Left lobe of liver (tissue), 2 donors: ENCODE measurements around the gene ATAD3A. TPM values are rescaled to one million over a fixed set of nuclear protein-coding genes. Genes with fewer than 3 reads are reported as not detected.

Experiments used
- ATAC-seq: fragments of 200-7000 bp; cut with Tn5 transposase; one replicate; pipeline ENCODE4 v1.9.1; 2020; ENCODE audit warnings: mild to moderate bottlenecking, moderate library complexity
- DNase-seq: peaks from one replicate; pipeline ENCODE4 v3.0.0-alpha.2; 2020; ENCODE audit warnings: low spot score
- total RNA-seq: library from RNA; stranded (reverse); gene quantifications from one replicate; pipeline ENCODE4 v1.2.1, GENCODE V29; 2021
- donor health status: DM: no; HTN: no; CAD: no; lungs with moderate emphysema.
- donor health status: DM: no; HTN: yes; CAD: no.

The ATAD3A gene
- total RNA-seq, 1 donor from 2014 or later: 16.3 TPM

GRCh38 chr1:1537626-1538250 is 25.8 kb downstream of the ATAD3A start:
- DNase-seq: no peak
- no peak for ATAC-seq

GRCh38 chr1:1538334-1538733 is 26.4 kb downstream of the ATAD3A start:
- no peak for DNase-seq
- ATAC-seq: no peak

GRCh38 chr1:1538989-1539309 is 27.0 kb downstream of the ATAD3A start:
- DNase-seq (no peak), ATAC-seq (no peak)

GRCh38 chr1:1539310-1540089 is 27.5 kb downstream of the ATAD3A start:
- DNase-seq (no peak), ATAC-seq (no peak)

GRCh38 chr1:1540090-1540817 is 28.3 kb downstream of the ATAD3A start, which contains the start of gene TMEM240:
Gene TMEM240, minus strand, starts transcription at chr1:1540624. Its CDS starts 278 bp downstream, at chr1:1540346.
- peak; percentile 23 for ATAC-seq
- DNase-seq: no peak

GRCh38 chr1:1540818-1541628 is 29.1 kb downstream of the ATAD3A start:
- peak; percentile 5 for ATAC-seq
- DNase-seq: no peak

- DNase-seq: no peak
Measured at GRCh38 chr1:1541956-1542765, 30.2 kb downstream of the ATAD3A start.

GRCh38 chr1:1542766-1543705 is 31.1 kb downstream of the ATAD3A start:
- DNase-seq (peak; percentile 74), ATAC-seq (peak; percentile 54)

More at GRCh38 chr1:1541956-1542765, 30.2 kb downstream of the ATAD3A start:
- no peak for ATAC-seq

- DNase-seq: peak; percentile 96
Measured at GRCh38 chr1:1543706-1544099, 31.7 kb downstream of the ATAD3A start.

GRCh38 chr1:1544544-1544943 is 32.6 kb downstream of the ATAD3A start:
- no peak for DNase-seq
- no peak for ATAC-seq

More at GRCh38 chr1:1543706-1544099, 31.7 kb downstream of the ATAD3A start:
- peak; percentile 82 for ATAC-seq

GRCh38 chr1:1545946-1546737 is 34.2 kb downstream of the ATAD3A start:
- ATAC-seq (no peak), DNase-seq (no peak)

GRCh38 chr1:1547011-1547410 is 35.0 kb downstream of the ATAD3A start:
- ATAC-seq (no peak), DNase-seq (no peak)

- ATAC-seq (no peak), DNase-seq (no peak)
Measured at GRCh38 chr1:1547476-1547875, 35.5 kb downstream of the ATAD3A start.

- ATAC-seq (no peak), DNase-seq (no peak)
Measured at GRCh38 chr1:1548591-1548990, 36.6 kb downstream of the ATAD3A start.

GRCh38 chr1:1550087-1550486 is 38.1 kb downstream of the ATAD3A start:
- no peak for ATAC-seq

GRCh38 chr1:1550591-1551432 is 38.9 kb downstream of the ATAD3A start:
- ATAC-seq: peak; percentile 69

More at GRCh38 chr1:1550087-1550486, 38.1 kb downstream of the ATAD3A start:
- DNase-seq: no peak

More at GRCh38 chr1:1550591-1551432, 38.9 kb downstream of the ATAD3A start:
- no peak for DNase-seq
